Occipital lobe (tissue), 2 donors: ENCODE data around the gene CACNA1A. TPM values are rescaled to one million over a fixed set of nuclear protein-coding genes. Genes with fewer than 3 reads are reported as not detected.
"Not testable (repeated sequence)": the region's sequence is repeated elsewhere in the genome, so short reads cannot be mapped to it uniquely, and the experiment has no call there.

Experiments
- DNase-seq: peaks from one replicate; lab custom pipeline; 2025; lab: John Stamatoyannopoulos, UW
- total RNA-seq: library from RNA; depleted of rRNA; stranded (reverse); fragments of >200 nt; gene quantifications from one replicate; pipeline ENCODE4 v1.2.3, GENCODE V29; 2014

The CACNA1A gene
- total RNA-seq, 1 donor from 2014 or later, result 31.4 TPM

GRCh38 chr19:13207846-13208671 lies 298.2 kb downstream of the CACNA1A start:
- no peak for DNase-seq

- no peak for DNase-seq
Observed at GRCh38 chr19:13207237-13207845, 298.9 kb downstream of the CACNA1A start.

- no peak for DNase-seq
Observed at GRCh38 chr19:13206587-13206986, 299.7 kb downstream of the CACNA1A start.

GRCh38 chr19:13202112-13202511 lies 304.2 kb downstream of the CACNA1A start:
- DNase-seq, result not testable (repeated sequence)

GRCh38 chr19:13198634-13199033 lies 307.6 kb downstream of the CACNA1A start:
- DNase-seq, result no peak

GRCh38 chr19:13195678-13196077 lies 310.6 kb downstream of the CACNA1A start:
- DNase-seq, result no peak

- no peak for DNase-seq
Observed at GRCh38 chr19:13190781-13191540, 315.3 kb downstream of the CACNA1A start.

- DNase-seq, result no peak
Observed at GRCh38 chr19:13189600-13189999, 316.7 kb downstream of the CACNA1A start.

- no peak for DNase-seq
Observed at GRCh38 chr19:13187419-13187818, 318.9 kb downstream of the CACNA1A start.

GRCh38 chr19:13186688-13187087 lies 319.6 kb downstream of the CACNA1A start:
- DNase-seq, result not testable (repeated sequence)

- DNase-seq, result not testable (repeated sequence)
Observed at GRCh38 chr19:13185763-13186657, 320.3 kb downstream of the CACNA1A start.

GRCh38 chr19:13184926-13185325 lies 321.4 kb downstream of the CACNA1A start:
- DNase-seq, result not testable (repeated sequence)

- DNase-seq, result peak; percentile 73
Observed at GRCh38 chr19:13181747-13182388, 324.4 kb downstream of the CACNA1A start.

- not testable (repeated sequence) for DNase-seq
Observed at GRCh38 chr19:13178291-13178690, 328.0 kb downstream of the CACNA1A start.

- DNase-seq, result not testable (repeated sequence)
Observed at GRCh38 chr19:13177584-13177983, 328.7 kb downstream of the CACNA1A start.

GRCh38 chr19:13176345-13176744 lies 329.9 kb downstream of the CACNA1A start:
- no peak for DNase-seq

GRCh38 chr19:13173139-13173737 lies 333.0 kb downstream of the CACNA1A start:
- DNase-seq, result no peak

- DNase-seq, result no peak
Observed at GRCh38 chr19:13172346-13173138, 333.7 kb downstream of the CACNA1A start.

GRCh38 chr19:13171146-13171545 lies 335.1 kb downstream of the CACNA1A start:
- DNase-seq, result no peak
